ENCODE data around the gene COL27A1.

COL27A1 gene

GRCh38 chr9:114149181-114149580 lies 6.2 kb upstream of the COL27A1 start:
- ChIA-PET CTCF (no interaction called here), POLR2A (no interaction called here)
- TF ChIP-seq CTCF (IDR thresholded peaks at IDR 0.05; ENCODE audit: control extremely low read depth, extremely low read depth, low read depth, missing control alignments), result no peak
- DNase-seq (ENCODE audit: extremely low spot score), result no peak

GRCh38 chr9:114149765-114150340 lies 5.5 kb upstream of the COL27A1 start:
- ChIA-PET CTCF (no interaction called here), POLR2A (no interaction called here)
- no peak for TF ChIP-seq CTCF (IDR thresholded peaks at IDR 0.05; ENCODE audit: control extremely low read depth, extremely low read depth, low read depth, missing control alignments)
- DNase-seq (ENCODE audit: extremely low spot score), result no peak

GRCh38 chr9:114150608-114151007 lies 4.7 kb upstream of the COL27A1 start:
- DNase-seq (ENCODE audit: extremely low spot score), result no peak
- CTCF ChIA-PET, result interaction anchor here (1.6 to 2.6 kb wide), 2 partner anchors 11 to 140 kb away, joined by 4 to 8 read pairs; no protein-coding TSS in a partner anchor
- TF ChIP-seq CTCF (IDR thresholded peaks at IDR 0.05; ENCODE audit: control extremely low read depth, extremely low read depth, low read depth, missing control alignments), result no peak
- POLR2A ChIA-PET, result no interaction called here

- TF ChIP-seq CTCF (IDR thresholded peaks at IDR 0.05; ENCODE audit: control extremely low read depth, extremely low read depth, low read depth, missing control alignments), result no peak
- ChIA-PET POLR2A (no interaction called here), CTCF (interaction anchor here (1.6 to 2.6 kb wide), 2 partner anchors 12 to 139 kb away, joined by 4 to 8 read pairs; no protein-coding TSS in a partner anchor)
- no peak for DNase-seq (ENCODE audit: extremely low spot score)
Observed at GRCh38 chr9:114151426-114151956, 3.8 kb upstream of the COL27A1 start.

GRCh38 chr9:114153761-114154599 lies 1.4 kb upstream of the COL27A1 start:
- ChIA-PET CTCF (interaction anchor here (1.1 to 2.5 kb wide), 8 partner anchors 9 to 144 kb away, joined by 3 to 24 read pairs (median 5); no protein-coding TSS in a partner anchor), POLR2A (no interaction called here)
- TF ChIP-seq CTCF (IDR thresholded peaks at IDR 0.05; ENCODE audit: control extremely low read depth, extremely low read depth, low read depth, missing control alignments), result no peak

GRCh38 chr9:114154600-114155102 lies 686 bp upstream of the COL27A1 start:
- ChIA-PET POLR2A (interaction anchor here (0.5 kb wide), 1 partner anchor 10 kb away, joined by 3 read pairs; no protein-coding TSS in a partner anchor), CTCF (interaction anchor here (0.9 to 2.5 kb wide), 14 partner anchors 8 to 143 kb away, joined by 3 to 24 read pairs (median 4); no protein-coding TSS in a partner anchor)
- DNase-seq (ENCODE audit: extremely low spot score), result no peak
- no peak for TF ChIP-seq CTCF (IDR thresholded peaks at IDR 0.05; ENCODE audit: control extremely low read depth, extremely low read depth, low read depth, missing control alignments)

More at GRCh38 chr9:114153761-114154599, 1.4 kb upstream of the COL27A1 start:
- no peak for DNase-seq (ENCODE audit: extremely low spot score)
